SK-N-SH (cell line): ENCODE measurements around the gene ERICH6. TPM values are rescaled to one million over a fixed set of nuclear protein-coding genes. Genes with fewer than 3 reads are reported as not detected.

Experiments used
- CTCF ChIA-PET: fragments of 300-600, 350-600 bp; formaldehyde crosslinking; extraction: SDS; loops from one replicate; lab custom pipeline; 2021; lab: Yijun Ruan, JAX
- POLR2A ChIA-PET: fragments of 350-600 bp; sonication (Branson Sonifier 250); formaldehyde crosslinking; extraction: SDS; loops from one replicate; lab custom pipeline; 2020; ENCODE audit warnings: antibody characterized with exemption, inconsistent platforms; lab: Yijun Ruan, JAX
- DNase-seq: peaks from one replicate; pipeline ENCODE4 v3.0.0; 2012
- H2AFZ ChIP-seq: fragments of 200-600 bp; sonication (generic); 2 replicates; pipeline ENCODE4 v1.8.1; 2016; ENCODE audit warnings: antibody characterized with exemption, mild to moderate bottlenecking, low read depth
- H3F3A ChIP-seq: fragments of 200-600 bp; sonication (generic); replicated peaks from 2 replicates; pipeline ENCODE3; 2016; ENCODE audit warnings: antibody characterized with exemption, mild to moderate bottlenecking; ENCODE audit not compliant: insufficient read depth
- H3K27ac ChIP-seq, 2 experiments: fragments of 200-500 bp in 1 of 2; fragments of 200-600 bp in 1 of 2; sonication (Bioruptor generic) in 1 of 2; sonication (generic), shearing (Covaris generic) in 1 of 2; 2 replicates each; pipeline versions ENCODE4 v1.5.1 to v1.6.1; 2014 to 2016; ENCODE audit warnings: low read depth in 2 of 2, inconsistent platforms in 1 of 2, low read length in 1 of 2, mild to moderate bottlenecking in 1 of 2, mixed read lengths in 1 of 2
- H3K27me3 ChIP-seq: fragments of 200-600 bp; sonication (generic), shearing (Covaris generic); 2 replicates; pipeline ENCODE4 v1.6.1; 2016; ENCODE audit warnings: mixed run types; ENCODE audit not compliant: insufficient read depth
- H3K36me3 ChIP-seq, 2 experiments: fragments of 200-500 bp in 1 of 2; fragments of 200-600 bp in 1 of 2; sonication (Bioruptor generic) in 1 of 2; sonication (generic) in 1 of 2; replicated peaks in 1 of 2; 2 replicates each; pipeline versions ENCODE3 to v1.5.1; 2014 to 2016; ENCODE audit warnings: low read length in 1 of 2, mild to moderate bottlenecking in 1 of 2; ENCODE audit not compliant: insufficient read depth in 2 of 2, control insufficient read depth in 1 of 2
- H3K4me1 ChIP-seq, 2 experiments: fragments of 200-500 bp in 1 of 2; fragments of 200-600 bp in 1 of 2; sonication (Bioruptor generic) in 1 of 2; sonication (generic), shearing (Covaris generic) in 1 of 2; 2 replicates each; pipeline versions ENCODE4 v1.5.1 to v1.6.1; 2014 to 2016; ENCODE audit warnings: low read depth in 1 of 2, low read length in 1 of 2, mixed run types in 1 of 2; ENCODE audit not compliant: insufficient read depth in 2 of 2, control insufficient read depth in 1 of 2
- H3K4me2 ChIP-seq: fragments of 200-600 bp; sonication (generic), shearing (Covaris generic); 2 replicates; pipeline ENCODE4 v1.6.1; 2017; ENCODE audit warnings: mixed run types
- H3K4me3 ChIP-seq, 2 experiments: fragments of 200-500 bp in 1 of 2; fragments of 200-600 bp in 1 of 2; sonication (Bioruptor generic) in 1 of 2; sonication (generic), shearing (Covaris generic) in 1 of 2; 2 replicates each; pipeline versions ENCODE4 v1.5.1 to v1.8.1; 2014 to 2016; ENCODE audit warnings: low read depth in 2 of 2, inconsistent platforms in 1 of 2, low read length in 1 of 2, mild to moderate bottlenecking in 1 of 2, mixed read lengths in 1 of 2, moderate library complexity in 1 of 2
- H3K79me2 ChIP-seq: fragments of 200-600 bp; sonication (generic); 2 replicates; pipeline ENCODE4 v1.8.1; 2017; ENCODE audit warnings: mild to moderate bottlenecking; ENCODE audit not compliant: insufficient read depth
- H3K9ac ChIP-seq: fragments of 200-600 bp; sonication (generic); 2 replicates; pipeline ENCODE4 v1.6.1; 2017; ENCODE audit warnings: mixed run types
- H3K9me2 ChIP-seq: fragments of 200-600 bp; sonication (generic); 2 replicates; pipeline ENCODE4 v1.6.1; 2017; ENCODE audit warnings: mixed run types
- H3K9me3 ChIP-seq: fragments of 200-600 bp; sonication (generic); 2 replicates; pipeline ENCODE4 v1.6.1; 2017; ENCODE audit warnings: mixed run types, mild to moderate bottlenecking, moderate library complexity
- H4K20me1 ChIP-seq: fragments of 200-600 bp; sonication (generic); 2 replicates; pipeline ENCODE4 v1.6.1; 2017; ENCODE audit warnings: mild to moderate bottlenecking, mixed run types; ENCODE audit not compliant: insufficient read depth
- ELF1 ChIP-seq: IDR thresholded peaks from 2 replicates; pipeline ENCODE4 v1.4.0; 2012
- EP300 ChIP-seq, 2 experiments: IDR thresholded peaks; 2 replicates each; pipeline versions ENCODE4 v1.4.0 to v1.6.1; 2012; ENCODE audit warnings: borderline replicate concordance in 1 of 2, low read depth in 1 of 2, low read length in 1 of 2
- GABPA ChIP-seq: IDR thresholded peaks from 2 replicates; pipeline ENCODE4 v1.4.0; 2012; ENCODE audit warnings: low read depth, mild to moderate bottlenecking
- GATA2 ChIP-seq: sonication (generic); formaldehyde crosslinking; IDR thresholded peaks from 2 replicates; pipeline ENCODE4 v1.5.0; 2020; ENCODE audit warnings: mild to moderate bottlenecking, missing genetic modification reagents
- JUND ChIP-seq: IDR thresholded peaks from 2 replicates; pipeline ENCODE4 v1.4.0; 2012
- MXI1 ChIP-seq: IDR thresholded peaks from 2 replicates; pipeline ENCODE4 v1.6.1; 2012; ENCODE audit warnings: mild to moderate bottlenecking, low read depth, low read length, improper control_type of control experiment
- POLR2AphosphoS5 ChIP-seq: IDR thresholded peaks from 2 replicates; pipeline ENCODE4 v1.6.1; 2012; ENCODE audit warnings: low read depth, low read length
- RCOR1 ChIP-seq: fragments of 150-350 bp; IDR thresholded peaks from 2 replicates; pipeline ENCODE4 v1.6.1; 2017; ENCODE audit warnings: antibody characterized with exemption, low read length
- RFX5 ChIP-seq: IDR thresholded peaks from 2 replicates; pipeline ENCODE4 v1.6.1; 2012; ENCODE audit warnings: mild to moderate bottlenecking, improper control_type of control experiment, low read length
- RXRA ChIP-seq: IDR thresholded peaks from 2 replicates; pipeline ENCODE4 v1.4.0; 2012; ENCODE audit warnings: low read depth, mild to moderate bottlenecking, borderline replicate concordance
- SIN3A ChIP-seq: IDR thresholded peaks from 2 replicates; pipeline ENCODE4 v1.6.1; 2012; ENCODE audit warnings: low read depth, mild to moderate bottlenecking, low read length, moderate library complexity, borderline replicate concordance
- SMC3 ChIP-seq: IDR thresholded peaks from 2 replicates; pipeline ENCODE4 v1.6.1; 2012; ENCODE audit warnings: low read depth, low read length, improper control_type of control experiment
- TCF12 ChIP-seq: IDR thresholded peaks from 2 replicates; pipeline ENCODE4 v1.4.0; 2012
- YY1 ChIP-seq: IDR thresholded peaks from 2 replicates; pipeline ENCODE4 v1.4.0; 2012; ENCODE audit warnings: low read depth, mild to moderate bottlenecking
- WGBS: methylation state at CpG from one replicate; pipeline ENCODE4 v1.1.6; 2017; ENCODE audit warnings: low lambda C conversion rate; 5-methylcytosine and 5-hydroxymethylcytosine counted together
- polyA plus RNA-seq, 3 experiments: library from polyadenylated mRNA; depleted of rRNA; stranded (reverse); fragments of >200 nt; gene quantifications; 2 replicates each; pipeline ENCODE4 v1.2.3, GENCODE V29; 2012
- TF ChIP-seq, protein P1 (sequence below): IDR thresholded peaks from 2 replicates; pipeline ENCODE4 v1.4.0; 2012; ENCODE audit warnings: low read depth, borderline replicate concordance
- TF ChIP-seq, protein P2 (sequence below): fragments of 150-350 bp; IDR thresholded peaks from 2 replicates; pipeline ENCODE4 v1.6.1; 2016; ENCODE audit warnings: mild to moderate bottlenecking, low read depth, low read length

Gene ERICH6
- polyA plus RNA-seq, 1 of the 3 experiments (the other 2 are of a cell fraction), result 0.08 TPM

DNA sequence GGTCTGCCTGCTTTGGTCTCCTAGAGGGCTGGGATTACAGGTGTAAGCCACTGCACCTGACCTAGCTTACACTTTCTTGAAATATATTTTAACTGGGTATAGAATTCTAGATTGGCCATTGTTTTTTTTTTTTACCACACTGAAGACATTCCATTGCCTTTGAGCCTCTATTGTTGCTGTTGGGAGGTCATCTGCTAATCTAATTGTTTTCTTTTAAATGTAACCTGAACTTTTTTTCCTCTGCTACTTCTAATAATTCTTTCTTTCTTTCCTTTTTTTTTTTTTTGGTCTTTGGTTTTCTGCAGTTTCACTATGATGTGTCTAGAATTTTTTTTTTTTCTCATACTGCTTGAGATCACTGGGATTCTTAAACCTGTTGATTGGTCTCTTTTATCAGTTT is 28.1 kb downstream of the ERICH6 start (continued):
- no peak for TF ChIP-seq SIN3A
- TF ChIP-seq EP300 (IDR thresholded peaks at IDR 0.05; ENCODE audit: borderline replicate concordance in 1 of 2, low read depth in 1 of 2, low read length in 1 of 2), result no peak
- TF ChIP-seq JUND, result no peak
- TF ChIP-seq RCOR1, result no peak
- TF ChIP-seq MXI1, result no peak
- TF ChIP-seq GATA2 (CRISPR knock-in tag), result no peak

DNA sequence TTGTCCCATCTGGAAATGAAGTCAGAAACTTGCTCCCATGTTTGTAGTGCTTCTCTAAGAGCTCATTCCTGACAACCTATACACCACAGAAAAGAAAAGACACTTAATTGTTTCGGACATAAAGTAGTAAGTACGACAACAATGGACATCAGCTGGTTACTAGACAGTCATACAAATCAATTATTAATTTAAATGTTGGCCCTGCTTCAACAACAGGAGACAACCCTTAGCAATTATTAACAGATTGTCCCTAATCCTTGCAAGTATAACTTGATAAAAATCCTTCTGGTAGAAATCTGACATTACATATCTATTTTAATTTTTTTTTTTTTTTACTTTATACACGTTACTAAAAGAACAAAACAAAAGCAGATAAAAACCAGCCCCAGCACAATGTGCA is 29.8 kb downstream of the ERICH6 start:
- no peak for DNase-seq
- no peak overlapping the region for H3K4me3 ChIP-seq
- H4K20me1 ChIP-seq, result no peaks in the 10 kb centered on the region
- H3K36me3 ChIP-seq, result no peaks in the 10 kb centered on the region
- no peak overlapping the region for H3K9ac ChIP-seq
- no peaks in the 10 kb centered on the region for H3K4me1 ChIP-seq
- WGBS, result 22% methylated on average over 3 of the region's 3 CpGs
- no peaks in the 10 kb centered on the region for H3F3A ChIP-seq
- TF ChIP-seq SMC3 (no peak), YY1 (no peak), TCF12 (no peak), ELF1 (no peak), GABPA (no peak)
- TF ChIP-seq, all 33 proteins: peak for 0
- no peaks in the 10 kb centered on the region for H3K79me2 ChIP-seq
- no peaks in the 10 kb centered on the region; the same call in 1 of the 2 replicates for H3K27me3 ChIP-seq
- peaks cover 9% of the 10 kb centered on the region; the same call in 1 of the 2 replicates for H3K9me3 ChIP-seq
- H3K9me2 ChIP-seq, result no peaks in the 10 kb centered on the region
- no peak overlapping the region for H3K27ac ChIP-seq
- ChIA-PET POLR2A (no interaction called here), CTCF (no interaction called here)
- no peak overlapping the region for H2AFZ ChIP-seq
- H3K4me2 ChIP-seq, result no peak overlapping the region

DNA sequence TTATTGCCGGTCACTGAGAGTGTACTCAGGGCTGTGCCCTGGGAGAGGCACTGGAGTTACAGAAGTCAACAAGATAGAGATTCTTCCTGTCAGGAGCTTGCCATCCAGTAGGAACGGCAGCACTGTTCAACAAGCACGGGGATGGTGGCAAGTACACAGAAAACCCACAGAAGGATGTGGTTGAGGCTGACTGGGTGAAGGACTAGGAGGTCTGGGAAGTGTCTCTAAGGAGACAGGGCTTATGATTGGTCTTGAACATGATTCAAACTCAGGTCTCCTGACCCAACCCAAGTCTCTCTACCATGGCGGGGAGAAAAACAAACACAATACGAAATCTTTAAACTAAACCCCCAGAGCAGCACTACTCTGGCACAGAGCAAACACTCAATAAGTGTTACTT is 37.6 kb downstream of the ERICH6 start:
- H3K9ac ChIP-seq, result no peak overlapping the region
- H3K9me2 ChIP-seq, result no peaks in the 10 kb centered on the region
- H3K27ac ChIP-seq, result no peak overlapping the region
- H2AFZ ChIP-seq, result no peak overlapping the region
- H3K27me3 ChIP-seq, result no peaks in the 10 kb centered on the region; the same call in 1 of the 2 replicates
- no peak overlapping the region for H3K4me3 ChIP-seq
- ChIA-PET POLR2A (interaction anchor here (0.6 kb wide), 1 partner anchor 958 kb away, joined by 4 read pairs; no protein-coding TSS in a partner anchor), CTCF (no interaction called here)
- TF ChIP-seq RXRA (no peak), GABPA (no peak), POLR2AphosphoS5 (no peak), RFX5 (no peak)
- TF ChIP-seq, protein P1, sequence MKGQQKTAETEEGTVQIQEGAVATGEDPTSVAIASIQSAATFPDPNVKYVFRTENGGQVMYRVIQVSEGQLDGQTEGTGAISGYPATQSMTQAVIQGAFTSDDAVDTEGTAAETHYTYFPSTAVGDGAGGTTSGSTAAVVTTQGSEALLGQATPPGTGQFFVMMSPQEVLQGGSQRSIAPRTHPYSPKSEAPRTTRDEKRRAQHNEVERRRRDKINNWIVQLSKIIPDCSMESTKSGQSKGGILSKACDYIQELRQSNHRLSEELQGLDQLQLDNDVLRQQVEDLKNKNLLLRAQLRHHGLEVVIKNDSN, result no peak
- TF ChIP-seq, protein P2, sequence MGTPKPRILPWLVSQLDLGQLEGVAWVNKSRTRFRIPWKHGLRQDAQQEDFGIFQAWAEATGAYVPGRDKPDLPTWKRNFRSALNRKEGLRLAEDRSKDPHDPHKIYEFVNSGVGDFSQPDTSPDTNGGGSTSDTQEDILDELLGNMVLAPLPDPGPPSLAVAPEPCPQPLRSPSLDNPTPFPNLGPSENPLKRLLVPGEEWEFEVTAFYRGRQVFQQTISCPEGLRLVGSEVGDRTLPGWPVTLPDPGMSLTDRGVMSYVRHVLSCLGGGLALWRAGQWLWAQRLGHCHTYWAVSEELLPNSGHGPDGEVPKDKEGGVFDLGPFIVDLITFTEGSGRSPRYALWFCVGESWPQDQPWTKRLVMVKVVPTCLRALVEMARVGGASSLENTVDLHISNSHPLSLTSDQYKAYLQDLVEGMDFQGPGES, result no peak
- DNase-seq, result no peak
- no peaks in the 10 kb centered on the region for H3K36me3 ChIP-seq
- WGBS, result 54% methylated on average over 5 of the region's 5 CpGs
- H3K4me1 ChIP-seq, result no peaks in the 10 kb centered on the region
- H3F3A ChIP-seq, result no peaks in the 10 kb centered on the region
- no peaks in the 10 kb centered on the region for H3K79me2 ChIP-seq
- no peaks in the 10 kb centered on the region for H3K9me3 ChIP-seq
- no peaks in the 10 kb centered on the region for H4K20me1 ChIP-seq
- no peak overlapping the region for H3K4me2 ChIP-seq
